ENCODE results near the gene ZNF148. TPM values are rescaled to one million over a fixed set of nuclear protein-coding genes. Genes with fewer than 3 reads are reported as not detected.
A peak's percentile ranks its signal among the peaks of the same experiment; 100 is the strongest.

ZNF148 gene
- total RNA-seq, 2 experiments from 2014 or later: 30.3 to 37.7 TPM

- POLR2A ChIA-PET: no interaction called here
- peaks cover 14% of the 10 kb centered on the region for H3K27me3 Mint-ChIP-seq
- H3K27ac Mint-ChIP-seq: no peak overlapping the region
- H3K4me3 Mint-ChIP-seq: no peak overlapping the region
- intact Hi-C loops (cut with DNase I, micrococcal nuclease): loop anchor here (2.0 to 10.0 kb wide), 5 partner anchors 61 to 275 kb away; no protein-coding TSS in a partner anchor
- H3K4me1 Mint-ChIP-seq: no peaks in the 10 kb centered on the region
- no peaks in the 10 kb centered on the region for H3K36me3 Mint-ChIP-seq (ENCODE audit: low read depth)
- peaks cover 2% of the 10 kb centered on the region for H3K9me3 Mint-ChIP-seq (ENCODE audit: low read depth)
- DNase-seq (no peak), ATAC-seq (no peak)
- CTCF ChIA-PET: no interaction called here
Measured at GRCh38 chr3:125203731-125204130, 171.4 kb downstream of the ZNF148 start.

GRCh38 chr3:125202197-125202596 lies 172.9 kb downstream of the ZNF148 start:
- H3K36me3 Mint-ChIP-seq (ENCODE audit: low read depth): no peaks in the 10 kb centered on the region
- no peak overlapping the region for H3K27ac Mint-ChIP-seq
- peaks cover 2% of the 10 kb centered on the region for H3K9me3 Mint-ChIP-seq (ENCODE audit: low read depth)
- DNase-seq: peak; percentile 35
- H3K4me3 Mint-ChIP-seq: no peak overlapping the region
- H3K27me3 Mint-ChIP-seq: peaks cover 9% of the 10 kb centered on the region
- no peaks in the 10 kb centered on the region for H3K4me1 Mint-ChIP-seq
- ATAC-seq: peak; percentile 74
- ChIA-PET CTCF (interaction anchor here (0.6 to 1.6 kb wide), 4 partner anchors 13 to 317 kb away, joined by 3 to 4 read pairs (median 3); no protein-coding TSS in a partner anchor), POLR2A (no interaction called here)
- intact Hi-C loops (cut with DNase I, micrococcal nuclease): loop anchor here (1.0 to 10.0 kb wide), 6 partner anchors 60 to 273 kb away; no protein-coding TSS in a partner anchor

- H3K27me3 Mint-ChIP-seq: peaks cover 7% of the 10 kb centered on the region
- ATAC-seq: peak; percentile 42
- no peak for DNase-seq
- ChIA-PET CTCF (interaction anchor here (0.6 kb wide), 1 partner anchor 66 kb away, joined by 3 read pairs; no protein-coding TSS in a partner anchor), POLR2A (no interaction called here)
- peaks cover 2% of the 10 kb centered on the region for H3K9me3 Mint-ChIP-seq (ENCODE audit: low read depth)
- intact Hi-C loops (cut with DNase I, micrococcal nuclease): loop anchor here (5.0 to 10.0 kb wide), 4 partner anchors 58 to 237 kb away; no protein-coding TSS in a partner anchor
- no peaks in the 10 kb centered on the region for H3K36me3 Mint-ChIP-seq (ENCODE audit: low read depth)
- no peaks in the 10 kb centered on the region for H3K4me1 Mint-ChIP-seq
- no peak overlapping the region for H3K4me3 Mint-ChIP-seq
- no peak overlapping the region for H3K27ac Mint-ChIP-seq
Measured at GRCh38 chr3:125200731-125201139, 174.4 kb downstream of the ZNF148 start.

- ChIA-PET CTCF (interaction anchor here (0.5 kb wide), 1 partner anchor 334 kb away, joined by 4 read pairs; no protein-coding TSS in a partner anchor), POLR2A (no interaction called here)
- Mint-ChIP-seq H3K4me3 (no peak overlapping the region), H3K9me3 (ENCODE audit: low read depth) (no peaks in the 10 kb centered on the region), H3K27ac (no peak overlapping the region), H3K27me3 (peaks cover 19% of the 10 kb centered on the region), H3K36me3 (ENCODE audit: low read depth) (no peaks in the 10 kb centered on the region), H3K4me1 (no peaks in the 10 kb centered on the region)
- DNase-seq (no peak), ATAC-seq (peak; percentile 58)
- intact Hi-C loops (cut with DNase I, micrococcal nuclease): no loop called here
Measured at GRCh38 chr3:125194849-125195601, 180.1 kb downstream of the ZNF148 start.

GRCh38 chr3:125194061-125194848 lies 180.9 kb downstream of the ZNF148 start:
- Mint-ChIP-seq H3K27me3 (peaks cover 19% of the 10 kb centered on the region), H3K36me3 (ENCODE audit: low read depth) (no peaks in the 10 kb centered on the region), H3K4me3 (no peak overlapping the region), H3K9me3 (ENCODE audit: low read depth) (no peaks in the 10 kb centered on the region), H3K27ac (no peak overlapping the region), H3K4me1 (no peaks in the 10 kb centered on the region)
- ChIA-PET POLR2A (no interaction called here), CTCF (interaction anchor here (0.6 kb wide), 1 partner anchor 447 kb away, joined by 3 read pairs; no protein-coding TSS in a partner anchor)
- no peak for ATAC-seq
- intact Hi-C loops (cut with DNase I, micrococcal nuclease): no loop called here
- DNase-seq: no peak

- Mint-ChIP-seq H3K4me3 (no peak overlapping the region), H3K9me3 (ENCODE audit: low read depth) (no peaks in the 10 kb centered on the region), H3K36me3 (ENCODE audit: low read depth) (no peaks in the 10 kb centered on the region), H3K27ac (no peak overlapping the region), H3K27me3 (peaks cover 17% of the 10 kb centered on the region), H3K4me1 (no peaks in the 10 kb centered on the region)
- no peak for DNase-seq
- no peak for ATAC-seq
- intact Hi-C loops (cut with DNase I, micrococcal nuclease): no loop called here
- CTCF ChIA-PET: interaction anchor here (0.6 kb wide), 1 partner anchor 22 kb away, joined by 3 read pairs; no protein-coding TSS in a partner anchor
- POLR2A ChIA-PET: no interaction called here
Measured at GRCh38 chr3:125192190-125193035, 182.7 kb downstream of the ZNF148 start.

GRCh38 chr3:125191730-125192129 lies 183.4 kb downstream of the ZNF148 start:
- Mint-ChIP-seq H3K4me3 (no peak overlapping the region), H3K27ac (no peak overlapping the region), H3K9me3 (ENCODE audit: low read depth) (no peaks in the 10 kb centered on the region), H3K27me3 (peaks cover 16% of the 10 kb centered on the region), H3K4me1 (no peaks in the 10 kb centered on the region), H3K36me3 (ENCODE audit: low read depth) (no peaks in the 10 kb centered on the region)
- intact Hi-C loops (cut with DNase I, micrococcal nuclease): no loop called here
- peak; percentile 44 for ATAC-seq
- ChIA-PET CTCF (interaction anchor here (0.6 to 0.7 kb wide), 2 partner anchors 21 to 39 kb away, joined by 3 read pairs; no protein-coding TSS in a partner anchor), POLR2A (no interaction called here)
- no peak for DNase-seq

GRCh38 chr3:125191256-125191655 lies 183.9 kb downstream of the ZNF148 start:
- POLR2A ChIA-PET: no interaction called here
- CTCF ChIA-PET: interaction anchor here (0.7 kb wide), 1 partner anchor 38 kb away, joined by 3 read pairs; no protein-coding TSS in a partner anchor
- Mint-ChIP-seq H3K4me1 (peaks cover 3% of the 10 kb centered on the region), H3K27ac (no peak overlapping the region), H3K4me3 (no peak overlapping the region), H3K36me3 (ENCODE audit: low read depth) (no peaks in the 10 kb centered on the region), H3K27me3 (peaks cover 16% of the 10 kb centered on the region), H3K9me3 (ENCODE audit: low read depth) (no peaks in the 10 kb centered on the region)
- ATAC-seq (no peak), DNase-seq (no peak)
- intact Hi-C loops (cut with DNase I, micrococcal nuclease): no loop called here

- CTCF ChIA-PET: interaction anchor here (0.7 kb wide), 1 partner anchor 1744 kb away, joined by 3 read pairs; no protein-coding TSS in a partner anchor
- H3K27ac Mint-ChIP-seq: no peak overlapping the region
- intact Hi-C loops (cut with DNase I, micrococcal nuclease): no loop called here
- no peaks in the 10 kb centered on the region for H3K9me3 Mint-ChIP-seq (ENCODE audit: low read depth)
- H3K36me3 Mint-ChIP-seq (ENCODE audit: low read depth): no peaks in the 10 kb centered on the region
- POLR2A ChIA-PET: no interaction called here
- DNase-seq (no peak), ATAC-seq (no peak)
- no peak overlapping the region for H3K4me3 Mint-ChIP-seq
- H3K4me1 Mint-ChIP-seq: peaks cover 5% of the 10 kb centered on the region
- peaks cover 16% of the 10 kb centered on the region for H3K27me3 Mint-ChIP-seq
Measured at GRCh38 chr3:125190786-125191185, 184.3 kb downstream of the ZNF148 start.

GRCh38 chr3:125189378-125190165 lies 185.6 kb downstream of the ZNF148 start:
- no peaks in the 10 kb centered on the region for H3K9me3 Mint-ChIP-seq (ENCODE audit: low read depth)
- intact Hi-C loops (cut with DNase I, micrococcal nuclease): no loop called here
- ATAC-seq: no peak
- POLR2A ChIA-PET: no interaction called here
- H3K4me1 Mint-ChIP-seq: peaks cover 5% of the 10 kb centered on the region
- no peak overlapping the region for H3K4me3 Mint-ChIP-seq
- H3K27ac Mint-ChIP-seq: no peak overlapping the region
- H3K27me3 Mint-ChIP-seq: peaks cover 15% of the 10 kb centered on the region
- DNase-seq: no peak
- no peaks in the 10 kb centered on the region for H3K36me3 Mint-ChIP-seq (ENCODE audit: low read depth)
- CTCF ChIA-PET: interaction anchor here (0.7 to 1.0 kb wide), 2 partner anchors 13 to 247 kb away, joined by 3 read pairs; no protein-coding TSS in a partner anchor
